Coronary artery (tissue), 2 donors: ENCODE measurements around the gene UBXN7.
"Not testable (repeated sequence)": the region's sequence is repeated elsewhere in the genome, so short reads cannot be mapped to it uniquely, and the experiment has no call there.

Source experiments
- DNase-seq: peaks from one replicate; pipeline ENCODE4 v3.0.0-alpha.2; 2017; ENCODE audit warnings: low spot score
- H3K27ac ChIP-seq, 2 donors: fragments of 200-600 bp; sonication (generic); one replicate each; pipeline ENCODE4 v1.5.1; 2016 to 2019
- H3K4me3 ChIP-seq: fragments of 200-600 bp; sonication (generic); 2 replicates; pipeline ENCODE4 v1.5.1; 2016; ENCODE audit warnings: mild to moderate bottlenecking, moderate library complexity
- CTCF ChIP-seq: fragments of 200-600 bp; sonication (generic); IDR thresholded peaks from one replicate; pipeline ENCODE4 v1.5.1; 2019; ENCODE audit warnings: antibody characterized with exemption

Gene UBXN7

GRCh38 chr3:196390116-196390515, 42.1 kb downstream of the UBXN7 start:
- no peak for DNase-seq
- no peak for TF ChIP-seq CTCF
- Histone ChIP-seq H3K27ac (no peak overlapping the region), H3K4me3 (no peak overlapping the region)

- no peak overlapping the region for H3K4me3 ChIP-seq
- H3K27ac ChIP-seq = no peak overlapping the region
- no peak for TF ChIP-seq CTCF
- DNase-seq = no peak
Measured at GRCh38 chr3:196388956-196389355, 43.3 kb downstream of the UBXN7 start.

GRCh38 chr3:196387941-196388340, 44.3 kb downstream of the UBXN7 start:
- H3K4me3 ChIP-seq, H3K27ac ChIP-seq, DNase-seq: not testable (repeated sequence)

- H3K27ac ChIP-seq, H3K4me3 ChIP-seq, DNase-seq: not testable (repeated sequence)
Measured at GRCh38 chr3:196386797-196387196, 45.4 kb downstream of the UBXN7 start.

- H3K4me3 ChIP-seq, H3K27ac ChIP-seq, DNase-seq: not testable (repeated sequence)
Measured at GRCh38 chr3:196386034-196386433, 46.2 kb downstream of the UBXN7 start.

- not testable (repeated sequence) for H3K4me3 ChIP-seq, H3K27ac ChIP-seq, DNase-seq
Measured at GRCh38 chr3:196385446-196385845, 46.8 kb downstream of the UBXN7 start.

- TF ChIP-seq CTCF = no peak
Measured at GRCh38 chr3:196378146-196378841, 53.9 kb downstream of the UBXN7 start.

GRCh38 chr3:196377321-196377720, 54.9 kb downstream of the UBXN7 start:
- H3K27ac ChIP-seq = no peak overlapping the region
- no peak for DNase-seq
- TF ChIP-seq CTCF = no peak
- H3K4me3 ChIP-seq = no peak overlapping the region

More at GRCh38 chr3:196378146-196378841, 53.9 kb downstream of the UBXN7 start:
- no peak for DNase-seq
- no peak overlapping the region for H3K27ac ChIP-seq
- no peak overlapping the region for H3K4me3 ChIP-seq

GRCh38 chr3:196365736-196366135, 66.5 kb downstream of the UBXN7 start:
- TF ChIP-seq CTCF = no peak
- Histone ChIP-seq H3K4me3 (no peak overlapping the region), H3K27ac (no peak overlapping the region)
- DNase-seq = no peak
